HS-27A (cell line): ENCODE results near the gene TBC1D30.

Source experiments
- DNase-seq: peaks from one replicate; pipeline ENCODE4 v3.0.0-alpha.2; 2012; ENCODE audit warnings: low read depth, missing footprints

TBC1D30 gene

DNA sequence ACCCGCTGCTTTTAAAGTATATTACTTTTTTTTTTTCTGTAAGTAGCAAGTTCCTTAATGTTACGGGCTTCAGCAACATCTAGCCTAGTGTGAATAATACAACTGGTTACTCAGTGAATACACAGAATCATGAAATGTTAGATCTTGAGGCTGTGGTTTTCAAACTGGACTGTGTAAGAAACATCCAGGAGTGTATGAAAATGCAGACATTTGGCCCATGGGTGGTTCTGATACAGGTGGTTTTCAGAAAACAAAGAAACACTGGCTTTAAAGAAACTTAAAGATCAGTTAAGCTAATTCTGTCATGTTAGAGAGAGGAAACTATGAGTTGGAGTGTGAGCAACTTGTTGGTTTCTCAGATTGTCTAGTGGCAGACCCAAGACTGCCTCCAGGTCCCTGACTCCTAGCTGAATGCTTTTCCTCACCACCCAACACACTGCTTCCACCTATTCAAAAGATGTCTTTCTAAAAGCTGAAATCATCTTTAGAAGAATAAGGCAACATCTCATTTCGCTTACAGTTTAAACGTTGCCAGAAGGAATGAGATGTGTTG is 36.1 kb downstream of the TBC1D30 start:
- DNase-seq = no peak

DNA sequence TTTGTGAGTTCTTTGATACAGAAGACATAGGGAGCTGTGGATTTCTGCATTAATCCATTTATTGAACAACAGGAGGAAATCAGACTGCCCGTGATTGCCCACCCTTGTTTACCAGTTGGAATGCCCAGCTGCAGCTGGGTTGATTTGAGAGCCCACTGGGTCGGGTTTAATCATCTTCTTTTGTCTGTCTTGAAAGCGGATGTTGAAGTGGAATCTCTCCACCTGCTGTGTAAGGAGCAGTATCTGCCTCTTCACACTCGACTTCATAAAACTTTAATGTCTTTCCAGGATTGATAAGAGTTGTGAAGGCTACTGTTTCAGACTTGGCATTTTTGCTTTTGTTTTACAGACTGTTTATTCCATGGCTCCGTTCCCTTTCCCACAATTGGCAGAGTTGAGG is 39.9 kb downstream of the TBC1D30 start:
- no peak for DNase-seq

GRCh38 chr12:64875186-64875585 is 50.7 kb downstream of the TBC1D30 start:
- DNase-seq = no peak

DNA sequence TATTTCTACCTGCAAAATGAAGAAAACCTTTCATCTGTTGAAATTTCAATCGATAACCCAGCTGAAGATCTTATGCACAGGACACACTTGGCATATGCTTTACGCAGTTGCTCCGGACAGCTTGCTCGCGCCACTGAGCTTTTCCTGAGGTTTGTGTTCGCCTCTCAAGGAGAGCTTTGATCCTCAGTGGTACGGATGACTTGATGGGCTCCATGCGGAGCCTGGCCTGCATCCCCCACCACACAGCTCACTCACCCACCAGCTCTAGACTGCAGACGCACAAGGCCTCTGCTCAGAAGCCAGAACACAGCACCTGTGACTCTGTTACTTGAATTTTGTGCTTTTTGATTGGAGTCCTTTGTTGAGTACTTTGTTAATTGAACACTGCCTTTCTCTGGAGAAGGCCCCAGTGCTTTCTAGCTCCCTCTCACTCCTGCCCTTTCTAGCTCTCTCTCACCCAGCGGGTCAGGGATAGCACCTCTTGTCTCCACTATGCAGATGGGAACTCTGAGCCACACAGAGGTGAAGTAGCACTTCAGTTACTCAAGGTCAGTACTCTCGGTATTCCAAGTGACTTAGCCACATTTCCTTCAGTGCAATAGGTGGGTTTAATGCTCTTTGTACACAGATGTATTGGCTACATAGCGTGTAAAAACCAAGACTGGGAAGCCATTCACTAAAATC is 52.1 kb downstream of the TBC1D30 start:
- DNase-seq = no peak

DNA sequence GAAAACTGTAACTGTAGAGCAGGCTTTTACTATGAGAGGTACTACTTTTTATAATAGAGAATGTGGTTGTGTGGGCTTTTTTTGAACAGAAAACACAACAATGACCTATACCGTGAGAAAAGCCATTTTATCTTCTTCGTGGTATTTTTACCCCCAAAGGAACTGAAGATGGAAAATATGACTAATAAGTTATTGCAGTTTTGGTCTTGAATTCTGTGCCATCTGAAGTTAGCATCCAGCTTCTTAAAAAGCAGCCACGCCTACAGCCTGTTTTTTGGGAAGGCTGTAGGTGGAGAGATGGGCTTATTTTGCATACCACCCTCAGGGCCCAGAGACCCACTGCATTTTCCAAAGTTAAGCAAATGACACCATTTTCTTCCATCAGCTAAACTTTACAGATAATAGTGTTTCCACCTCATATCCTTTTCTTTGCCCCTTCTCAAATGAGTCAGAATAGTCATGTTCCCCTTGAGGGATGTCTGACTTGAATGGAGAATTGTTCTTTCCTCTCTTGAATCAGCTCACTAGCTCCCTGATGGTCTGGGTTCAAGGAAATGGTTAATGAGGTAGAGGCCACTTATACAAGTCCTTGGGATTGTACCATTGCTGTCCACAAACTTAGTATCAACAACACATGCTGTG is 53.0 kb downstream of the TBC1D30 start:
- no peak for DNase-seq

GRCh38 chr12:64882687-64883086 is 58.2 kb downstream of the TBC1D30 start:
- no peak for DNase-seq

- DNase-seq = no peak
Observed at GRCh38 chr12:64883264-64884163, 59.1 kb downstream of the TBC1D30 start.

- DNase-seq = no peak
Observed at GRCh38 chr12:64884164-64884542, 59.7 kb downstream of the TBC1D30 start.

- no peak for DNase-seq
Observed at GRCh38 chr12:64884728-64885127, 60.3 kb downstream of the TBC1D30 start.

DNA sequence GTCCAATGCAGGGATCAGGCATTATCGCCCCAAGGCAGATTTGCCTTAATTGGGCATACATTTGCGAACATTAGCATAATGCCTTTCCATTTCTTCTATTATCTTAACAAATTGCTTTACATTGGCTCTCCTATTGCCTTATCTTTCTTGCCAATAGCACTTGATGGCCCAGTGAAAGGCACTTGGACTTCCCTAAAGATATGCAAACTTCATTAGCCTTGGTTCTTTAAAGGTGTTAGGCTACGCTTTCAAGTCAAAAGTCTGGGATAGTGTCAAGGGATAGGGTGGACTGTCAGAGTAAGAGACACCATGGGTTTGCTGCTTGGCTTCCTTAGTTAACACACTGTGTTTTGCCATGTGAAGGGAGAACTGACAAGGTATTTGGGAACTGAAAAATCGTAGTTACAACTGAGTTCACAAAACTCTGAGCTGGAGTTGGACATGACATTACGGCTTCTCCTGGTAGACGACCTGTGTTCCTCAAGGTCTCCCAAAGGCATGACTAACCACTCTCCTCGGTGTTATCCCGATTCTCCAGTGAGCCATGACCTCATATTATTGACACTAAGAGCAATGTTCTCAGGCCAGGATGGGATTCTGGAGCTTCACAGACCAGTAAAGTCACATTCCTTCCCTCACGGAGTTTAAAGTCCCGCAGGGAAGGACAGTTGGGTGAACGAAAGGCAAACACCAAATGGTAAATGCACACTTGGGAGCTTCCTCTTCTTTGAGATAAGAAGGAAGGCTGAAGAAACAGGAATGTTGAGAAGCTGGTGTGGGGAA is 65.2 kb downstream of the TBC1D30 start:
- DNase-seq = no peak

- DNase-seq = no peak
Observed at GRCh38 chr12:64890873-64891468, 66.5 kb downstream of the TBC1D30 start.

DNA sequence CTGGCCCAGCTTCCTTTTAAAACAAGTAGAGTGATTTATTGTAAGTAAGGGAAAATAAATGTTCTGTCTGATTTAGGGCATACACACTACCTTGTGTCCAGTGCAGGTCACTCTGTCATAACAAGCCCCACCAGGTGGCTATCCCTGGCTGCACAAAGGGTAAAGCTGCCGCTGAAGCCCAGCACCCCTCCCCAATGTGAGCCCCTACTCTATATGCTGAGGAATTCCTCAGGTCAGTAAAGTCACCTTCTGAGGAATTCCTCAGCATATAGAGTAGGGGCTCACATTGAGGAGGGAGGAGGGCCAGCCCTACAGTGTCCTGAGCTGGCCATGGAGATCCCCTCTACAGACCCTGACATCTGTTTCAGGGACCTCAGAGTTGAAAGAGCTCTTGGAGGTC is 67.2 kb downstream of the TBC1D30 start:
- no peak for DNase-seq

DNA sequence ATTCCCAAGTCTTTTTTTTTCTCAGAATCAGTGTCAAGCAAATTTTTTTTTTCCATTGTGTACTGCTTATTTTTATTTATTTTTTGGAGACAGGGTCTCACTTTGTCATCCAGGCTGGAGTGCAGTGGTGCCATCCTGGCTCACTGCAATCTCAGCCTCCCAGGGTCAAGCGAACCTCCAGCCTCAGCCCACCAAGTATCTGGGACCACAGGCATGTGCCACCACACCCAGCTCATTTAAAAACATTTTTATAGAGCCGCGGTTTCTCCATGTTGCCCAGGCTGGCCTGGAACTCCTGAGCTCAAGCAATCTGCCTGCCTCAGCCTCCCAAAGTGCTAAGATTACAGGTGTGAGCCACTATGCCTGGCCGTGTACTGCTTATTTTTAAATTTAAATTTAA is 68.1 kb downstream of the TBC1D30 start:
- no peak for DNase-seq

GRCh38 chr12:64893961-64894360 is 69.5 kb downstream of the TBC1D30 start:
- DNase-seq = peak; percentile 41

- DNase-seq = no peak
Observed at GRCh38 chr12:64894827-64895475, 70.5 kb downstream of the TBC1D30 start.

DNA sequence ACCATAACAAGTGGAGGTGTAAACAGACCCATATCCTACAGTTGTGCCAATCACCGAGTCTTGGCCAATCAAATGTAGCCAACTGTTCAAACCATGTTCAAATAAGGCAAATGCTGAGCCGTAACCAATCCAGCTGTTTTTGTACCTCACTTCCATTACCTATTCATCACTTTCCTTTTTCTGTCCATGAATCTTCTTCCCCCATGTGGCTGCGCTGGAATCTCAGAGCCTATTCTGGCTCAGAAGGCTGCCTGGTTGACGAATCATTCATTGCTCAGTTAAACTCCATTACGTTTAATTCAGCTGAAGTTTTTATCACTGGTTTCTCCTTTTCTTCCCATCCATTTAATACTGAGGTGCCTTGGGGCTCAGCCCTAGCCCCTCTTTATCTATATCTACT is 71.1 kb downstream of the TBC1D30 start:
- DNase-seq = no peak

- no peak for DNase-seq
Observed at GRCh38 chr12:64900540-64900939, 76.1 kb downstream of the TBC1D30 start.

DNA sequence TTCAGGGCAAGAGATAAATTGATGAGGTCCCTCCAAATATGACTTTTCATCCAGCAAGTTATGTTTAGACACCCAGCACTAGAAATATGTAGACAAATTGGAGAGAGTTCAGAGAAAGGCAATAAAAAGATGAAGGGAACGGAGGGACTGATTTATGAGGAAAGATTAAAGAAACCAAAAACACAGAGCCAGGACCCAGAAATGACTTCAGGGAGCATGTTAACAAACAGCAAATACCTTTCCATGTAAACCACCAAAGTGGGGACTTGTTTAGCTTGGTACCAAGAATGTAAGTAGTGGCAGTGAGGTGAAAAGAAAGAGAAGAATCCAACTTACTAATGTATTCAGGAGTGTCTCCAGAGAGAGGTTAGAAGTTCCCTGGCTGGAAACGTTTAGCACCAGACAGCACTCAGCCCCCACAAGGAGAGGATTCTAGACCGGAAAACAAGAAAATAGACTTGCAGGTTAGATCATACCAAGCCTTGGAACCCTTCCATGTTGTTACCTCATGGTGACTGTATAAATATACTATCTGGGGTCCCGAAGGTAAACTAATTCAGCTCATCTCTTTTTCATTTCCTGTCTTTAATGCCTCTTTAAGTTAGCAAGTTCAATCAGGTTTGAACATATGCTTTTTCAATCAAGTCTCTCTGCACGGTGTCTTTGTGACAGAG is 79.2 kb downstream of the TBC1D30 start:
- no peak for DNase-seq

DNA sequence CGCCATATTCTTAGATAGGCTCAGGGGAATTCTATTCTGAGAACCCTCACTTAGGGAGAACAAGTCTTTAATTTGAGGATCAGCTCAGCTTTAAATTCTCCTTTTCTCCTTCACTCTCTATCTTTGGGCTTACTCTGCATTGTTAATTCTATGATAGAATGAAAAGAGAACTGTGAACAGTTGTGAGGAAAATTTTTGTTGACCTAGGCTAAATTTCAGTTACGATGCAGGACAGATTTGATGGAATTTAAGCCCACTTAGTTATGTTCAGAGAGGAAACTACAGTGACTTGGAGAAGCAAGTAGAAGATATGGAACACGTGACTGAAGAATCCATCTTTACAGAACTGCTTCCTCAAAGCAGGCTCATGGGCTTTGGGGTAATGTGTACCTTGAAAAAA is 82.7 kb downstream of the TBC1D30 start:
- no peak for DNase-seq

GRCh38 chr12:64909124-64909523 is 84.7 kb downstream of the TBC1D30 start:
- DNase-seq = no peak
